Neutrophil (primary cell): ENCODE data around the gene RASA2.
A peak's percentile ranks its signal among the peaks of the same experiment; 100 is the strongest.

Experiments
- H3K27ac ChIP-seq: fragments of 200-600 bp; sonication (generic); 2 replicates; pipeline ENCODE4 v1.5.1; 2016; ENCODE audit warnings: mild to moderate bottlenecking, moderate library complexity
- H3K27me3 ChIP-seq: fragments of 200-600 bp; sonication (generic); 2 replicates; pipeline ENCODE4 v1.6.0; 2016; ENCODE audit warnings: mild to moderate bottlenecking
- H3K36me3 ChIP-seq: fragments of 200-600 bp; sonication (generic); 2 replicates; pipeline ENCODE4 v1.5.1; 2017
- H3K4me1 ChIP-seq, 2 experiments: fragments of 200-600 bp in 1 of 2; sonication (generic) in 1 of 2; 1 replicate in 1 of 2; 2 replicates in 1 of 2; pipeline versions ENCODE4 v1.5.1 to v1.6.1; 2013 to 2016; ENCODE audit warnings: low read depth in 1 of 2, low read length in 1 of 2, mild to moderate bottlenecking in 1 of 2, moderate library complexity in 1 of 2; ENCODE audit not compliant: control insufficient read depth in 1 of 2, insufficient read depth in 1 of 2
- H3K4me3 ChIP-seq, 2 experiments: fragments of 200-600 bp in 1 of 2; sonication (generic) in 1 of 2; 1 replicate in 1 of 2; 2 replicates in 1 of 2; pipeline ENCODE4 v1.5.1; 2013 to 2016; ENCODE audit warnings: low read depth in 1 of 2, low read length in 1 of 2, mild to moderate bottlenecking in 1 of 2, moderate library complexity in 1 of 2
- H3K9me3 ChIP-seq: fragments of 200-600 bp; sonication (generic); 2 replicates; pipeline ENCODE4 v1.5.1; 2016
- TF ChIP-seq, protein P1 (sequence below): fragments of 200-600 bp; sonication (generic); IDR thresholded peaks from 2 replicates; pipeline ENCODE4 v1.5.1; 2016; ENCODE audit warnings: antibody characterized with exemption

The RASA2 gene

DNA sequence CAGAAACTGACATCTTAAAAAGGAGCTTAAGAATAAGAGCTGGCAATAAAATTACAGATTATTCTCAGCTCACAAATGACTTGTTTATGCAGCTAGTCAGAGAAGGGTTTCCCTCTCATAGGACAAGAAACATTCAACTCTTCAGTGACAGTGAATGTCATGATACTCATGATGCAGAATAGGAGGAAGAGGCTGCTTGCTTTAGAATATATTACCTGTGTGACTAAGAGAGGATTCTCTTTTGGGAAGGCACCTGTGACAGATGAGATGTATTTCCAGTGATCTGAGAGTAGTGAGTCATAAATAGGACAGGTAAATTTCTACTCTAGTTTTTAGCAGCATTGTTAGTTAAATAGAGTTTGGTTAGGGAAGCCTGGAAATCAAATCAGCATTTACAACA, 39.9 kb downstream of the RASA2 start:
- peaks cover 18 to 39% of the 10 kb centered on the region in 2 experiments for H3K4me1 ChIP-seq
- H3K9me3 ChIP-seq: no peaks in the 10 kb centered on the region
- TF ChIP-seq, protein P1, sequence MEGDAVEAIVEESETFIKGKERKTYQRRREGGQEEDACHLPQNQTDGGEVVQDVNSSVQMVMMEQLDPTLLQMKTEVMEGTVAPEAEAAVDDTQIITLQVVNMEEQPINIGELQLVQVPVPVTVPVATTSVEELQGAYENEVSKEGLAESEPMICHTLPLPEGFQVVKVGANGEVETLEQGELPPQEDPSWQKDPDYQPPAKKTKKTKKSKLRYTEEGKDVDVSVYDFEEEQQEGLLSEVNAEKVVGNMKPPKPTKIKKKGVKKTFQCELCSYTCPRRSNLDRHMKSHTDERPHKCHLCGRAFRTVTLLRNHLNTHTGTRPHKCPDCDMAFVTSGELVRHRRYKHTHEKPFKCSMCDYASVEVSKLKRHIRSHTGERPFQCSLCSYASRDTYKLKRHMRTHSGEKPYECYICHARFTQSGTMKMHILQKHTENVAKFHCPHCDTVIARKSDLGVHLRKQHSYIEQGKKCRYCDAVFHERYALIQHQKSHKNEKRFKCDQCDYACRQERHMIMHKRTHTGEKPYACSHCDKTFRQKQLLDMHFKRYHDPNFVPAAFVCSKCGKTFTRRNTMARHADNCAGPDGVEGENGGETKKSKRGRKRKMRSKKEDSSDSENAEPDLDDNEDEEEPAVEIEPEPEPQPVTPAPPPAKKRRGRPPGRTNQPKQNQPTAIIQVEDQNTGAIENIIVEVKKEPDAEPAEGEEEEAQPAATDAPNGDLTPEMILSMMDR: no peak
- H3K36me3 ChIP-seq: peaks cover 32% of the 10 kb centered on the region
- H3K4me3 ChIP-seq: no peak overlapping the region
- H3K27ac ChIP-seq: peak overlapping the region; percentile 43
- H3K27me3 ChIP-seq: no peaks in the 10 kb centered on the region

DNA sequence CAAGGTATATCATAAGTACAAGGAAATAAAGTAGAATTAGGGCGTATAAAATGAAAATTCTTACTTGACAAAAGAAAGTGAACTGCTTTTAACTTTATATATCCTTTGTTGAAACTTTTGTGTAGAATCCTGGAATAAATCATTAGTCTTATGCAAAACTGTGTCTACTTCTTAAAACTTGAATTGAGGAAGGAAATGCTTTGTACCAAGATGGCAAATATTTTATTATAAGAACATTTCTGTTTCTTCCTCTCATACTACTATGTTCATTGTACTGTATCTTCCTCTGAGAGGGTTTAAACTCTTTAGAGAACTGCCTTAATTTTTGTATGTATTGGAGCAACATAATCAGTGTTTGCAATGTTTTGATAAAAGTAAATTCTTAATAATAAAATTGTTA, 42.0 kb downstream of the RASA2 start:
- no peaks in the 10 kb centered on the region for H3K9me3 ChIP-seq
- no peaks in the 10 kb centered on the region for H3K27me3 ChIP-seq
- H3K36me3 ChIP-seq: peaks cover 18% of the 10 kb centered on the region
- TF ChIP-seq, protein P1: no peak
- no peak overlapping the region for H3K4me3 ChIP-seq
- H3K4me1 ChIP-seq: peaks cover 18 to 39% of the 10 kb centered on the region in 2 experiments
- H3K27ac ChIP-seq: peak overlapping the region; percentile 52

DNA sequence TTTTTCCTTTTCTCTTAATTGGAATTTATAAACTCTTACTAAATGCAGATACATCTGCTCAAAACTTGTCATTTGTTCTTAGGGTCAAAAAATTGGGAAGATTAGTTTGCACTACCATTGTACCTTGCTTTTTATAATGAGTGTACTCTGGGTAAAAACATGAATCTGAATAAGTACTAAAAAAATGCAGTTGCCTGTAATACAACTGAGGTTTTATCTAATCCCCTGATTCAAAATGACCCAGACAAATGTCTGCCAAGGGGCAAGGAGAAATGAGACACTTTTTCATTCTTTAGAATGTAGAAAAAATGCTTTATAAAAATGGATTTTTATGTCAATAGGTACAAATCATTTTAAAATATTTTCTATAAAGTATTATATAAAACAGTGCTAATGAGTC, 42.4 kb downstream of the RASA2 start:
- H3K9me3 ChIP-seq: no peaks in the 10 kb centered on the region
- H3K27me3 ChIP-seq: no peaks in the 10 kb centered on the region
- H3K4me1 ChIP-seq: peaks cover 18 to 39% of the 10 kb centered on the region in 2 experiments
- peak overlapping the region; percentile 52 for H3K27ac ChIP-seq
- TF ChIP-seq, protein P1: no peak
- peaks cover 14% of the 10 kb centered on the region for H3K36me3 ChIP-seq
- H3K4me3 ChIP-seq: no peak overlapping the region

DNA sequence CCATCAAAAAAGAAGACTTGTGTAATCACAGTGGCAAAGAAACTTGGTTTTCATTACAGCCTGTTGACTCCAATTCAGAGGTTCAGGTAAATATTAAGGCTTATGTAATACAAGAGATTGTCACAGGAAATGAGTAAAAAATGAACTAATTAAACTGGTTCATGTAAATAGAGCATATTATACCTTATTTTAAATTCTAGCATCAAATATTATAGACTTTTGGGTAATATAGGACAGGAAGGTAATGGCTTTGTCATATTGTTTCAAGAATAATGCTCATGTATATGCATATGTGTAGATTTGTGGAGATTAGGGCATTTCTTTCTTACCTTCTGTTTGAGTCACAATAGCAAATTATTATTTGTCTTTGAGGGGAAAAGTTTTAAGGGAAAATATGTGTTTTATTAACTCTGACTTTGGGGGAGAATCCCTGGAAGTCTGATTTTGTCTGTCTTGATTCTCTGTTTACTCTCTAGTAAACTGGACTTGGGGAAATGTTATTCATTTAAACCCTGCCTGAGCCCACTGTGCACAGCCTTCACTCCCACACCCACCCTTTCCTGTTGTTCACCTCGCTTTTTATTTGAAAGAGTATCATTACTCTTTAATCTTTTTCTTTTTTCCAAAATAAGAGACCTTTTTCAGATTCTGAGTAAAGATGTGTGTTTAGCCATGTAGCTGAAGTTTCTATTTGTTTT, 43.0 kb downstream of the RASA2 start:
- H3K4me1 ChIP-seq: peaks cover 14 to 36% of the 10 kb centered on the region in 2 experiments
- no peaks in the 10 kb centered on the region for H3K9me3 ChIP-seq
- TF ChIP-seq, protein P1: no peak
- H3K4me3 ChIP-seq: no peak overlapping the region
- peak overlapping the region; percentile 52 for H3K27ac ChIP-seq
- no peaks in the 10 kb centered on the region for H3K27me3 ChIP-seq
- H3K36me3 ChIP-seq: peaks cover 12% of the 10 kb centered on the region

DNA sequence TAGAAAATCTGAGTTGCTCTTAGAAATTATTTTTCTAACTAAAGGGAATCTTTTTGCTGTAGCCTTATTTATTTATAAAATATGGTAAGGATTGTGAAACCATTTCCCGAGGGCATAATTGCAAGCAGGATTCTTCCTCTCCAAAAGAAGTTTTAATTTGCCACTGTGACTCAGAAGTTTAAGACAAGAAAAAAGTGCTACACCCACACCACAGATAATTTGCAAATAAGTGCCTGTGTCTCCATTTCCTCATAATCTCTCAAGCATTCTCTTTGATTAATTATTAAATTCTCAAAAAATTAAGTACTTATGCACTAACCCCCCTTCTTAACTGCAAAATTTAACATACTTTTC, 43.6 kb downstream of the RASA2 start:
- Histone ChIP-seq H3K9me3 (no peaks in the 10 kb centered on the region), H3K36me3 (peaks cover 18% of the 10 kb centered on the region), H3K4me1 (peaks cover 9 to 30% of the 10 kb centered on the region in 2 experiments), H3K4me3 (no peak overlapping the region), H3K27ac (peak overlapping the region; percentile 52), H3K27me3 (no peaks in the 10 kb centered on the region)
- TF ChIP-seq, protein P1: no peak
